Loucy (cell line): ENCODE data around the gene SIK3.

Experiments used
- H2AFZ ChIP-seq: fragments of 200-600 bp; sonication (generic); 2 replicates; pipeline ENCODE4 v1.6.0; 2016; ENCODE audit warnings: antibody characterized with exemption, mild to moderate bottlenecking, low read length, moderate library complexity
- H3F3A ChIP-seq: fragments of 200-600 bp; 2 replicates; pipeline ENCODE4 v1.6.0; 2016; ENCODE audit warnings: antibody characterized with exemption, low read depth, mild to moderate bottlenecking
- H3K27me3 ChIP-seq: fragments of 200-600 bp; sonication (generic); 2 replicates; pipeline ENCODE4 v1.6.1; 2014; ENCODE audit warnings: low read length, mild to moderate bottlenecking; ENCODE audit not compliant: insufficient read depth, poor library complexity, severe bottlenecking
- H3K36me3 ChIP-seq: fragments of 200-600 bp; sonication (generic); 2 replicates; pipeline ENCODE4 v1.6.1; 2016; ENCODE audit warnings: low read length; ENCODE audit not compliant: insufficient read depth
- H3K4me1 ChIP-seq: fragments of 200-600 bp; sonication (generic); 2 replicates; pipeline ENCODE4 v1.5.1; 2014; ENCODE audit warnings: low read length, mild to moderate bottlenecking; ENCODE audit not compliant: insufficient read depth, poor library complexity, severe bottlenecking
- H3K4me2 ChIP-seq: fragments of 200-600 bp; sonication (generic); 2 replicates; pipeline ENCODE4 v1.6.0; 2014; ENCODE audit warnings: antibody characterized with exemption, low read length, low read depth, mild to moderate bottlenecking; ENCODE audit not compliant: poor library complexity, severe bottlenecking
- H3K4me3 ChIP-seq: fragments of 200-600 bp; sonication (generic); 2 replicates; pipeline ENCODE4 v1.5.1; 2014; ENCODE audit warnings: low read length, mild to moderate bottlenecking, mixed read lengths; ENCODE audit not compliant: poor library complexity, severe bottlenecking
- H3K79me2 ChIP-seq: fragments of 200-600 bp; sonication (generic); 2 replicates; pipeline ENCODE4 v1.6.1; 2014; ENCODE audit warnings: low read length; ENCODE audit not compliant: insufficient read depth
- H3K9ac ChIP-seq: fragments of 200-600 bp; sonication (generic); 2 replicates; pipeline ENCODE4 v1.6.0; 2014; ENCODE audit warnings: mild to moderate bottlenecking, low read depth, low read length, moderate library complexity; ENCODE audit not compliant: poor library complexity, severe bottlenecking
- H3K9me2 ChIP-seq: fragments of 200-600 bp; sonication (generic); replicated peaks from 2 replicates; pipeline ENCODE4 v1.6.1; 2016; ENCODE audit warnings: low read depth, low read length, mixed read lengths
- H3K9me3 ChIP-seq: fragments of 200-600 bp; sonication (generic); 2 replicates; pipeline ENCODE4 v1.6.1; 2014; ENCODE audit warnings: mild to moderate bottlenecking, antibody characterized with exemption, low read length, low read depth; ENCODE audit not compliant: insufficient read depth
- H4K20me1 ChIP-seq: fragments of 200-600 bp; sonication (generic); 2 replicates; pipeline ENCODE4 v1.6.0; 2014; ENCODE audit warnings: antibody characterized with exemption, low read length, mild to moderate bottlenecking; ENCODE audit not compliant: insufficient read depth, poor library complexity, severe bottlenecking
- EZH2phosphoT487 ChIP-seq: fragments of 200-600 bp; IDR thresholded peaks from 2 replicates; pipeline ENCODE4 v1.6.1; 2018; ENCODE audit warnings: antibody characterized with exemption, mild to moderate bottlenecking, moderate library complexity, borderline replicate concordance
- TF ChIP-seq, protein P1 (sequence below): fragments of 200-600 bp; sonication (generic); conservative IDR thresholded peaks from 2 replicates; pipeline ENCODE4 v1.5.1; 2014; ENCODE audit warnings: mild to moderate bottlenecking, antibody characterized with exemption, low read length

The SIK3 gene

GRCh38 chr11:117023178-117023577 is 75.0 kb downstream of the SIK3 start:
- Histone ChIP-seq H2AFZ (no peak overlapping the region), H4K20me1 (peaks cover 35% of the 10 kb centered on the region), H3K4me1 (peaks cover 56% of the 10 kb centered on the region), H3K27me3 (no peaks in the 10 kb centered on the region), H3K79me2 (peaks cover 77% of the 10 kb centered on the region), H3K9ac (no peak overlapping the region), H3K9me2 (no peaks in the 10 kb centered on the region), H3K9me3 (no peaks in the 10 kb centered on the region), H3K4me3 (no peak overlapping the region), H3F3A (no peaks in the 10 kb centered on the region), H3K36me3 (no peaks in the 10 kb centered on the region), H3K4me2 (peak overlapping the region; percentile 38)
- TF ChIP-seq, protein P1, sequence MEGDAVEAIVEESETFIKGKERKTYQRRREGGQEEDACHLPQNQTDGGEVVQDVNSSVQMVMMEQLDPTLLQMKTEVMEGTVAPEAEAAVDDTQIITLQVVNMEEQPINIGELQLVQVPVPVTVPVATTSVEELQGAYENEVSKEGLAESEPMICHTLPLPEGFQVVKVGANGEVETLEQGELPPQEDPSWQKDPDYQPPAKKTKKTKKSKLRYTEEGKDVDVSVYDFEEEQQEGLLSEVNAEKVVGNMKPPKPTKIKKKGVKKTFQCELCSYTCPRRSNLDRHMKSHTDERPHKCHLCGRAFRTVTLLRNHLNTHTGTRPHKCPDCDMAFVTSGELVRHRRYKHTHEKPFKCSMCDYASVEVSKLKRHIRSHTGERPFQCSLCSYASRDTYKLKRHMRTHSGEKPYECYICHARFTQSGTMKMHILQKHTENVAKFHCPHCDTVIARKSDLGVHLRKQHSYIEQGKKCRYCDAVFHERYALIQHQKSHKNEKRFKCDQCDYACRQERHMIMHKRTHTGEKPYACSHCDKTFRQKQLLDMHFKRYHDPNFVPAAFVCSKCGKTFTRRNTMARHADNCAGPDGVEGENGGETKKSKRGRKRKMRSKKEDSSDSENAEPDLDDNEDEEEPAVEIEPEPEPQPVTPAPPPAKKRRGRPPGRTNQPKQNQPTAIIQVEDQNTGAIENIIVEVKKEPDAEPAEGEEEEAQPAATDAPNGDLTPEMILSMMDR, result no peak
- TF ChIP-seq EZH2phosphoT487, result no peak

- peaks cover 31% of the 10 kb centered on the region for H4K20me1 ChIP-seq
- no peaks in the 10 kb centered on the region for H3K9me2 ChIP-seq
- no peaks in the 10 kb centered on the region for H3K9me3 ChIP-seq
- peaks cover 77% of the 10 kb centered on the region for H3K79me2 ChIP-seq
- peak overlapping the region; percentile 38 for H3K4me2 ChIP-seq
- H3K4me3 ChIP-seq, result peak overlapping the region; percentile 0
- peaks cover 57% of the 10 kb centered on the region for H3K4me1 ChIP-seq
- H2AFZ ChIP-seq, result no peak overlapping the region
- no peaks in the 10 kb centered on the region for H3K27me3 ChIP-seq
- no peaks in the 10 kb centered on the region for H3F3A ChIP-seq
- no peak overlapping the region for H3K9ac ChIP-seq
- TF ChIP-seq EZH2phosphoT487, result no peak
- TF ChIP-seq, protein P1, result no peak
- no peaks in the 10 kb centered on the region for H3K36me3 ChIP-seq
Measured at GRCh38 chr11:117022526-117022925, 75.7 kb downstream of the SIK3 start.

DNA sequence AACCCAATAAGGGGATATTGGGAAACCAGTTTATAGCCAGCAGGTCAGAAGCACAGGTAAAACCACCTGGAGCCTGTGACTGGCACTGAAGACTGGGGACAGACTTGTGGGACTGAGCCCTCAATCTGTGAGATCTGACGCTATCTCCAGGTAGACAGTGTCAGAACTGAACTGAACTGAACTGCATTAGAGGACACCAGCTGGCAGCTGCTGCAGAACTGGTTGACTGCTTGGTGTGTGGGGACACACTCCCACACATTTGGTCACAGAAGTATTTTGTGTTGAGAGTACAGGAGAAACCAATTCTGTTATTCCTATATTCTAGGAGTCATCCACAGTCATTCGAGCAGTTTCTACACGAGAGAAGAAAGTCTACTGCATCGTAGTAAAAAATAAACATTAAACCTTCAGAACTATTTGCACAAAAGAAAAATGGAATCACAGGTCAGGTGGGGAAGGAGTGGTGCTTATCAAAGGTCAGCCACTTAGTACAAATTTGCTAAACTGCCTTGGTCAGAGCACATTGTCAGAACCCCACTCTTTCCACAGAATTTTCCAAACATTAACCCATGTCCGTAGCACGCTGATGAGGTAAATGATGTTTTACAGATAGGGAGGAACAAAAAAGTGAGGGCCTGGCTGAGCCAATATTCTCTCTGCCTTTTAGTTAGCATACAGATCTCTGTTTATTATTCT is 77.2 kb downstream of the SIK3 start:
- Histone ChIP-seq H3K4me2 (no peak overlapping the region), H3F3A (no peaks in the 10 kb centered on the region), H3K9me3 (no peaks in the 10 kb centered on the region; the same call in 1 of the 2 replicates), H3K9ac (no peak overlapping the region), H3K79me2 (peaks cover 71% of the 10 kb centered on the region), H3K4me1 (peaks cover 57% of the 10 kb centered on the region), H4K20me1 (peaks cover 38% of the 10 kb centered on the region), H2AFZ (no peak overlapping the region), H3K4me3 (no peak overlapping the region), H3K36me3 (no peaks in the 10 kb centered on the region), H3K9me2 (no peaks in the 10 kb centered on the region), H3K27me3 (no peaks in the 10 kb centered on the region)
- TF ChIP-seq, protein P1, result no peak
- TF ChIP-seq EZH2phosphoT487, result no peak
